HG03432 (cell line): ENCODE data around the gene NDUFAB1.
"Not testable (repeated sequence)": the region's sequence is repeated elsewhere in the genome, so short reads cannot be mapped to it uniquely, and the experiment has no call there.

Experiments used
- ATAC-seq: cut with Tn5 transposase; IDR thresholded peaks from one replicate; pipeline ENCODE4 v1.9.1; 2021; ENCODE audit warnings: mild to moderate bottlenecking, moderate library complexity; ENCODE audit not compliant: unreplicated experiment

NDUFAB1 gene

DNA sequence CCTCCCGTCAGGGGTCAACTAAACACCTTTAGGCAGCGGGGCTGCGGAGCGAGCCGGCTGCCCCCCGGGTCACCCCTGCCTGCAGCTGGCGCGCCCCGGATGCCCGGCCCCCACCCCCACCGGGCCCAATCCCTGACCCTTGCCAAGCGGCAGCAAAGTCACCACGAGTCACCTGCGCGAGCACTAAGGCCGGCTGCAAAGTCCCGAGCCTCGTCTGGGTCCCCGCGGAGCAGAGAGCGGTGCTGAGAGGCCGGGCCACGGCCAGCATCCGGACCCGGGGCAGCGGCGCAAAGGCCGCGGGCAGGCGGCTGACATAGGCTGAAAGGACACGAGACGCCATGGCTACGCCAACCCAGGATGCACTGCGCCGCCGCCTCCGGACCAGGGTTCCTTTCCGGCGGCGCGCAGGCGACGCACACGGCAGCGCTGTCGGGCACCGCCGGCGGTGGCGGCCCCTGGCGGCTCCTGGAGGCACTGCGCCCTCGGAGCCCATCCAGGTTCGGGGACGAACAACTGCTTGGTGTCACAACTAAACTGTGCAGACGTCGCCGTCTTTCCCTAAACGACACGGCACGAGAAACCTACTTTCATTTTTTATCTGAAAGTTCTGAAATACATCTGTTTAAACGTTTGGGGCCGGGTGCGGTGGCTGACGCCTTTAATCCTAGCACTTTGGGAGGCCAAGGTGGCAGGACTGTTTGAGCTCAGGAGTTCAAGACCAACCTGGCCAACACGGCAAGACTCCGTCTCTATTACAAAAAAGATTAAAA lies at the start of gene NDUFAB1:
Gene NDUFAB1 (minus strand): TSS at position 366 of the 770 bp plus-strand sequence. CDS start 26 bp downstream, at position 340.
- peak; percentile 94 for ATAC-seq

DNA sequence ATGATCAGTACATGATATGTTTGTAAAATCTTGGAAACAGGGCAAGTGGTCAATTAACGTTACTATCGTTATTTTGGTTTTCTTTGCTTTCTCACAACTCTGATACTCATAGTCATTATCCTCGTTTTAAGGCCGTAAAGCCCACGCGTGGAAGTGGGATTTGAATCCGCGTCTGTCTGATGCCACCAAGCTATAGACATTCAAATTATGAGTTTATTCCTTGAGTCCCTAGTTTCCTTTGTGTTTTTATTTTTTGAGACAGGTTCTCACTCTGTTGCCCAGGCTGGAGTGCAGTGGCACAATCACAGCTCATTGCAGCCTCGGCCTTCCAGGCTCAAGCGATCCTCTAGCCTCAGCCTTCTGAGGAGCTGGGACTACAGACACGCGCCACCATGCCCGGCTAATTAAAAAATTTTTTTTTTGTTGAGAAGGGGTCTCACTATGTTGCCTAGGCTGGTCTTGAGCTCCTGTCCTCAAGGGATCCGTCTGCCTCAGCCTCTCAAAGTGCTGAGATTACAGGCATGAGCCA lies 46.2 kb upstream of the NDUFAB1 start:
- ATAC-seq = no peak

DNA sequence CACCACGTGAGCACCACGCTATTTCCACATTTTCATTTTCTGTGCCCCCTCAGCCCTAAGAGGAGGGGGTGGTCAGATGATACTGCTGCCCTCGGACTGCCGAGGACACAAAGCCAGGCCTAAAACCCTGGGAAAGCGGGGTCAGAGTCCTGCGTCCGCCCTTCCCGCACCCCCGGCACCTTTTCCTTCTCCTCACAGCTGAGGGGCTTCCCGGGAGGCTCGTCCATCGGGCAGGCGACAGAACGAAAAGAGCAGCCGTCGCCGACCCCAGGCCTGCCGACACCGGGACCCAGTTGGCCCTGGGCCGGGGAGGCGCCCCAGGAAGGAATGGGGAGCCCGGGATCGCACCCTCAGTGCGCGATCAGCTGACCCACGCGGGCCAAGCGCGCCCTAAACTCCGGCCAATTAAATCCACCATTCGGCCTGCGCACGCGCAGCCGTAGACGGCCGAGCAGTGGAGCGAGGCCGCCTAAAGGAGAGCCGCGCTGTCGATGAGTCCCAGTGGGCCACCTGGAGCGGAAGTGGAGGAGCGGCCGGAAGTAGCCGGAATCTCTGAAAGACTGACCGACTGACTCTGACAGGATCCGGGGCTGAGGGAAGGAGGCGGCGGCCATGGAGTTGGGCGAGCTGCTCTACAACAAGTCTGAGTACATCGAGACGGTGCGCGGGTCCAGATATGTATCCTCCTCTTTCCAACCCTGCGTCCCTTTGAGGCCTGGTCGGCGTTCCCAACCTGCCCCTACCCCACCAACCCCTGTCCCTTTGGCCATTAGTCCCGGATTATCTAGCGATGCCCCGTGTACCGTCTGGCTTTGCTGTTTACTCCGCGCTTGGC lies 45.0 kb upstream of the NDUFAB1 start, which contains the start of the genes DCTN5 and PALB2:
Gene DCTN5 (plus strand): TSS at position 536 of the 835 bp plus-strand sequence. CDS start 77 bp downstream, at position 613.
Gene PALB2 (minus strand): TSS at position 380 of the 835 bp plus-strand sequence. CDS start 153 bp downstream, at position 227.
- ATAC-seq = peak; percentile 95

DNA sequence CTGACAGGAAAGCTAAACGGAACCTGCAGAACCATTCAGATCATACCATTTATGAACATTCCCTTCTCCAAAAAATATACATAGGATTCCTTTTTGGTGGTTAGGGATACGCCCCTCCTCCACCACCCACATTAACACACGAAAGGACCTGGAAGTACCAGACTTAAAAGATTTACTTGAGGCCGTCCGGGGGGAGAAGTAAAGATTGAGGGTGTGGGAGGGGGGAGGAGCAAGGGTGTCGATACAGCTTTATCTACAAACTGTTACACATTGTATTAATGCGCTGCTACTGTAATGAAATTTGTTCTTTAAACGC lies 44.5 kb upstream of the NDUFAB1 start:
- no peak for ATAC-seq

DNA sequence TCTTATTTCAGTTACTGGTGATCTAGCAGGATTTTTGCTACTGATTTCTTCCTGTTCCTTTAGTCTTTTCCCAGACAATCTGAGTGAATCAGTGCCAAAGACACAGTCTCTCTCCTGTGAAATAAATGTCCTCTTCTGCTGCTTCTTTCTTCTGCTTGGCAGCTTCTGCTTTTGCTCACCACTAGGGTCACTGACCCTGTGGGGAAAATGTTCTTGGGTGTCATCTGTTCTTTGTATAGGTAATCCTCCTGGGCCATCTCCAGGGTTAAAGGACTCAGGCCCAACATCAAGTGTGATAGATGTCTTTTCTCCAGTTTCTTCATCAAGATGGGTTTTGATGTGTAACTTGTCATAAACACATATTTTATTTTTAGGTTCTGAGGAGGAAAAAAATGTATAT lies 39.8 kb upstream of the NDUFAB1 start:
- no peak for ATAC-seq

DNA sequence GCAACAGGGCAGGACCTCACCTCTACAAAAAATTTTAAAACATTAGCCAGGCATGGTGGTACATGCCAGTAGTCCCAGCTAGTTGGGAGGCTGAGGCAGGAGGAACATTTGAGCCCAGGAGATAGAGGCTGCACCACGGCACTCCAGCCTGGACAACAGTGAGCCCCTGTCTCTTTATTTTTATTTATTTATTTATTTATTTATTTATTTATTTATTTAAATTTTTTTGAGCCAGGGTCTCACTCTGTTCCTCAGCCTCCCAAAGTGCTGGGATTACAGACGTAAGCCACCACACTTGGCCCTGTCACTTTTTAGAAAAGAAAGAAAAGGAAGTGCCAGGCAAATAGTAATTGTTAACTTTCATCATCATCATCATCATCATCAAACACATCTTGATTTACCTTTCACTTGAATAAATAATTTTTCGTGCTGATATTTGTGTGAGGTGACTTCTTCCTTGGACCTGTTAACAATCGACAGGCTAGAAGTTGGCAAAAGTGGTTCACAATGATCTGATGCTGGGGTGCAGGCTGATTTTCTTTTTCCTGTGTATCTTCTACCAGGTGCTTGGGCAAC lies 38.4 kb upstream of the NDUFAB1 start:
- ATAC-seq = no peak

DNA sequence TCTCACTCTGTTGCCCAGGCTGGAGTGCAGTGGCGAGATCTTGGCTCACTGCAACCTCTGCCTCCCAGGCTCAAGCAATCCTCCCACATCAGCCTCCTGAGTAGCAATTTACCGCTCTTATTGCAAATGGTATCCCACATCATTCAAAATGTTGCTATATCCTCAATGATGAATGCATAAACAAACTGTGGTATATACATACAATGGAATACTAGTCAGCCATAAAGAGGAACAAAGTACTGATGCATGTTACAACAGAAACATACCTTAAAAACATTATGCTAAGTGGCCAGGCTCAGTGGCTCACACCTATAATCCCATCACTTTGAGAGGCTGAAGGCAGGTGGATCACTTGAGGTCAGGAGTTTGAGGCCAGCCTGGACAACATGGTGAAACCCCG lies 35.8 kb upstream of the NDUFAB1 start:
- ATAC-seq = not testable (repeated sequence)

DNA sequence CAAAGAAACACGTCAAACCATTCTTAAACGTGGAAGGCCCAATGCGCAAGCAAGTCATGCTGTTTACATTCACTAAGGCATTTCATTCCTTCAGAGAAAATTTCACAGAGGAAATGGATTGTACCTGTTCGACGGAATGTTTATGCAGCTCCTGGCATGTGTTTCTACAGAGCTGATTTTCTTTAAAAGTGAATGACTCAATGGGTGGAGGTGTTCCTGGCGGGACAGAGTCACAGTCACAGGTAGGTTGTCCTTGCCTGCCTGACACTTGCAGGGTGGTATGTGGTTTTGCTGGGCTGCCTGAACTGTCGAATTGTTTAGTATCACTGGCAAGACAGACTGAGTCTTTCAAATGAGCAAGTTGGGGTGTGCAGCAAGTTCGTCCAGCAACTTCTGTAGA lies 33.4 kb upstream of the NDUFAB1 start:
- ATAC-seq = no peak

DNA sequence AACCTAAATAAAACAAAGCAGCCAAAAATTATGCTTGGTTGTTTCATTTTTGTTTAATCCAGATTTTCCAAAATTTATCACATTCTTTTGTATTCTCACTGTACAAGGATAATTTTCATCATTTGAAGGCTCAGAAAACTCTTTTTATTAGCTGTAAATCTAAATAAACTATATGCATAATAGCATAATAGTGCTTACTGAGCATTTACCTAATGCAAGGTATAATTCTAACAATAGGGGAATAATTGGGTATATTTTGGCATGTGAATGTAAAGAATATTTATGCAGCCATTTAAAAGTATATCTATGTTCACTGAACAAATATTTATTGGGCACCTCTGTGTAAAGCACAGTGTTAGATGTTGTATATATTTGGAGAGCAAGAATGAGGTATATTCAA lies 28.0 kb upstream of the NDUFAB1 start:
- ATAC-seq = no peak

DNA sequence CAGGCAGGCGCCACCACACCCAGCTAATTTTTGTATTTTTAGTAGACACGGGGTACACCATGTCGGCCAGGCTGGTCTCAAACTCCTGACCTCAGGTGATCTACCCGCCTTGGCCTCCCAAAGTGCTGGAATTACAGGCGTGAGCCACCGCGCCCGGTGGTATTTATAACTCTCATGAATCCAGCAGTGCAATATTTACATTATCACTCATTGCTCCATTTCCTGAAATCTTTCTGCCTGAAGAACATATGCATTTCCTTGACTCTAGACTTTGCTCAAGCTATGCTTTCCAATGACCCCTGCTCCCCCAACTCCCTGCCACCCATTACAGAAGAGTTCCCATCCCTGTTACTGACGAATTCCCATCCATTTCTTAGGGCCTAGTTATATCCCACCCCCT lies 19.7 kb upstream of the NDUFAB1 start:
- no peak for ATAC-seq

DNA sequence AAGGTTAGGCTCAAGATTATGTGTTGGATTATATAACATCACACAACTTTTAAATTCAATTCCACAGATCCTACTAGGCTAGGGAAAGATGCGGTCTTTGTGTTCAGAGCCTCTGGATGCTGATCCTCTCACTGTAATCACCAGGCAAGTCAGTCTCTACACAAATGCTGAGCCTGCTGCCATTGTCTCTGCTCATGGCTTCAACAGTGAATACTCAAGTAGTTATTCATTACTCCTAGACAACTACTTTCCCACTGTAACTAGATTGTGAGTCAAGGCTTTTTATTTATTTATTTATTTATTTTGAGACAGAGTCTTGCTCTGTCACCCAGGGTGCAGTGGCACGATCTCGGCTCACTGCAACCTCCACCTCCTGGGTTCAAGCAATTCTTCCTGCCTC lies 15.8 kb upstream of the NDUFAB1 start:
- no peak for ATAC-seq

DNA sequence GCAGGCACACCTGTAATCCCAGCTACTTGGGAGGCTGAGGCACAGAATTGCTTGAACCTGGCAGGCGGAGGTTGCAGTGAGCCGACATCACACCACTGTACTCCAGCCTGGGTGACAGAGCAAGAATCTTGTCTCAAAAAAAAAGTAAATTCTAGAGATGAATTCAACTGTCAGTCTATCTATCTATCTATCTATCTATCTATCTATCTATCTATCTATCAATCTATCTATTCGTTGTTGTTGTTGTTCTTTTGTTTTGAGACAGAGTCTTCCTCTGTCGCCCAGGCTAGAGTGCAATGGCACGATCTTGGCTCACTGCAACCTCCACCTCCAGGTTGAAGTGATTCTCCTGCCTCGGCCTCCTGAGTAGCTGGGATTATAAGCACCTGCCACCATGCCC lies 14.8 kb upstream of the NDUFAB1 start:
- not testable (repeated sequence) for ATAC-seq

DNA sequence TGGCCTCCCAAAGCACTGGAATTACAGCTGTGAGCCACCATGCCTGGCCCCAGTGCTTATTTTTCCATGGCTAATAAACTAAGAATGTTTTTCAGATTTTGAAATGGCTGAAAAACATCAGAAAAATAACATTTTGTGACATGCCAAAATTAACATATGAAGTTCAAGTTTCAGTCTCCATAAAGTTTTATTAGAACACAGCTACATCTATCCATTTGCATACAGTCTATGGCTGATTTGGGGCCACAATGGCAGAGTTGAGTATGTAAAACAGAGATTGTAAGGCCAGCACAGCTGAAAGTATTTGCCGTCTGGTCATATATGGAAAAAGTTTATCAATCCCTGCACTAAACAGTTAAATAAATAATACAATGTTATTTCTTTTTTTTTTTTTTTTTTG lies 13.8 kb upstream of the NDUFAB1 start:
- ATAC-seq = no peak

DNA sequence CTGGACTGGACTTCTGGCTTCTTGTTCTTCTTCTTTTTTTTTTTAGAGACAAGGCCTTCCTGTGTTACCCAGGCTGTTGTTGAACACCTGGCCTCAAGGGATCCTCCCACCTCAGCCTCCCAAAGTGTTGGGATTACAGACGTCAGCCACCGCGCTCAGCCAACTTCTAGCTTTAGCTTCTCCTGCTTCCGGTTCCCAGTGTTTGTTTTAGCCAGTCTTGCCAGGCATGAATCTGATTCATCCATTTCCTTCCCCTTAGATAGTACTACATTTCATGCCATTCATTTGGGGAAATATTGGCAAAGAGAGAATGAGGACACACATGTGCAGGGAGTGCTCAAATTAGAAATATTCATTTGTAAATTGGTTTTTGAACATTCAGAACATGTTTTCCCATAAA lies 12.1 kb upstream of the NDUFAB1 start:
- no peak for ATAC-seq

DNA sequence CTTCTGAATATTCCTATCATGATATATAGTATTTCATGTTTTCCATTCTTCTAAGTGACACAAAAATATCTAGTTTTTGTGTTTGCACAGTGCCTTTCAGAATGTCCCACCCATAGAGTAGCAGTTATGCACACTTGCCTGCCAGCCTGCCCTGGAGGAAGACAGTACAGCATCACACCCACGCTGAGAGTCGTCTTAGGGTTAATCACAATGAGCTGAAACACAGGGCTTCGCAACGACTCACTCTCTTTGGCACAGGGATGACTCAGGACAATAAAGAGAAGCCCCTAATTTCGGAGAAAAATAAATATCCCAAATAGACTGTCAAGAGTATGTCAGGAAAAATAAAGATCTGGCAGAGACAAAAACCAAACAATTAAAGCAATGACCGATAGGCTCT lies 11.6 kb upstream of the NDUFAB1 start:
- ATAC-seq = no peak

DNA sequence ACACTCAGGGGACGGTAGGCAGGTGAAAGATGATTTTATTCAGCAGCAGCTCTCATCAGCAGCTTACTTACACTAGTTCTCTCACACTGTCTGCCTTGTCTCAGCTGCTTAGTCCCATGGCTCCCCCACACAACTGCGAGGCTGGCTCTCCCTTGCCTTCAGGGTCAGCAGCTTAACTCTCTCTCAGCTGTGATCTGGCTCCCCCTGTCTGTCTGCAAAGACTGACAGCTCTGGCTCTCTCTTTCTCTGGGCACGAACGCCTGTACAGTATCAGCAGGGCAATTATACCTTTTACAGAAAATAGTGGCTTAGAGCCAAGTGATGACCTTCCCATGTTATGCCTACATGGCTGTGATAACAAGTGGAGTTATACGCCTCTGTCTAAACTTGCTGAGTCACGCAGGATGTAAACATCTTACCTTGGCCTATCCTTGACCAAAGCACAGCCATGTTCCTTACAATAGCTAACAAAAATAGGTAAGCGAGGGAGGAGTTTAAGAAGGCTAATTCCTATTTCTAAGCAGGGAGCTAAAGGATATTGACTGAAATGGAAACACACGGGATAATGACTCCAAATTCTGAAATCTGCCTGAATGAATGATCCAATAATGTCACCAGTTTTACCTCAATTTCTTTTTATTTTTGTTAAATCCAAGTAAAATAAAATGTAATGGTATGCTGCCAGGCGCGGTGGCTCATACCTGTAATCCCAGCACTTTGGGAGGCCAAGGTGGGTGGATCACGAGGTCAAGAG lies 1.1 kb upstream of the NDUFAB1 start:
- no peak for ATAC-seq

DNA sequence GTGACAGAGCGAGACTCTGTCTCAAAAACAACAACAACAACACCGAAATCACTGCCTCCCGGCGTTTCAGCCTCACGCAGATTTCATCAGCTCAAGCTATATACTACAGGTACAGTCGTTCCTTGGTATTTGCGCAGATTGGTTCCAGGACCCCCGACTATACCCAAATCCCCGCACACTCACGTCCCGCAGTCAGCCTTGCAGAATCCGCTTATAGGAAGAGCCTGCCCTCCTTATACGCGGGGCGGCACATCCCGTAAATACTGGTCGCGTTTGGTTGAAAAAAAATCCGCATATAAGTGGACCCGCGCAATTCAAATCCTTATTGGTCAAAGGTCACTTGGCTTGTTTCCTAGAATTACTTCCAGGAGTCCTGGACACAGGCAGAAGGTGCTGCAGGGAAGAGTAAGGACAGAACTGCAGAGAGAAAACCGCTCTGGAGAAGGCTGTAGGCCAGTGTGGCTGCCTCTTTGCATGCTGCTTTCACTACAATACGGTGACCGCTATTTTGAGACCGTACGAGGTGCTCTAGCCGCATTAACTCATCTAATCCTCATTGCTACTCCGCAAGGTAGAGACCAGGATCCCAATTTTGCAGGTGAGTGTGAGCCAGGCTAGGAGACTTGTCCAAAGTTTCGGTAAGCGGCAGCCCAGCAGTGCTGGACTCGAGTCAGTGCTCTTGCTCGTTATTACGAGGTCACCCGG lies 718 bp downstream of the NDUFAB1 start:
- no peak for ATAC-seq

DNA sequence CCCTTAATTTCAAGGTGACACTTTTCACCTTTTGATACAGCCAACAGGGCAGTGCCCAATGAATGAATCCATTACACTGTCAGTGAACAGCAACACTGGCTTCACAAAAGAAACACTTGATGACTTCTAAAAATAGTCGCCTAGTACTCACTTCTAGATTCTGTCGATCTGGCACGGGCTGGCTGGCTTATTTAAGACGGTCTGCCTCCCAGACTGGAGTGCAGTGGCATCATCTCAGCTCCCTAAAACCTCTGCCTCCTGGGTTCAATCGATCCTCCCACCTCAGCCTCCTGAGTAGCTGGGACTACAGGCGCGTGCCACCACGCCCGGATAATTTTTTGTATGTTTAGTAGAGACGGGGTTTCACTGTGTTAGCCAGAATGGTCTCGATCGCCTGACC lies 1.9 kb downstream of the NDUFAB1 start:
- no peak for ATAC-seq

DNA sequence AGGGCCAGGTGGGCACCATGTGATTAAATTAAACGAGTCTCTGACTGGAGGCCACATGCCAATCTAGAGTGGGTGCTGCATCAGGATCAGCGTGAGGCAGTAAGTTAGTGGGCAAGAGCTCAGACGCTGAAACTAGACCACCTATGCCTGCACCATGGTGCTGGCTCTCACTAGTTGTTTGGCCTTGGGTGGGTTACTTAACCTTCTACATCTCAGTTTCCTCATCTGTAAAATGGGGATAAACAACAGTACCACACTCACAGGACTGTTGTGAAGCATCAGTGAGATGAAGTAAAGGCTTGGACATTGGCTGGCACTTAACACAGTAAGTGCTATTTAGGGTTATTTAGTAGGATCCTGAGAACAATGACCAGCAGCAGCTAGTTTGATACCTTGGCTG lies 5.9 kb downstream of the NDUFAB1 start:
- no peak for ATAC-seq

DNA sequence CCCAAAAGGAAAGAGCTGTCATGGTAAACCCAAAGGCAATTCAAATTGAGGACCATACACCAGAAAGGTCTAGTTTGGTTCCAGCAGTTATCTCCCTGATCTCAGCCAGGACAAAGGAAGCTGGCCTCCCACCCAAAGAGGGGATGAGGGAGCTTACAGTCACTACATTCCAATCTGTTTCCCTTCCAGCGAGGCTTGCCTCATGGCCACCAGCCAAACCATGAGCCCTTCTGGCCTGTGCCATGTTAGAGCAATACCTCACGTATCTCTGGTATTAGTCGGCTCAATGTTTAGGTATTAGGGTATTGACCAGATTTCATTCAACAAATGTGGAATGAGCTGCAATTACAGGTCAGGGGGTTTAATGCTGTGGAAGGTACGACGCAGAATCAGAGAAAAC lies 8.4 kb downstream of the NDUFAB1 start:
- no peak for ATAC-seq
